GM21619 (cell line): Measurements from ENCODE around the gene USF1.
"Not testable (repeated sequence)": the region's sequence is repeated elsewhere in the genome, so short reads cannot be mapped to it uniquely, and the experiment has no call there.

ENCODE experiments used
- ATAC-seq: cut with Tn5 transposase; IDR thresholded peaks from one replicate; pipeline ENCODE4 v1.9.1; 2021; ENCODE audit not compliant: unreplicated experiment

The USF1 gene

DNA sequence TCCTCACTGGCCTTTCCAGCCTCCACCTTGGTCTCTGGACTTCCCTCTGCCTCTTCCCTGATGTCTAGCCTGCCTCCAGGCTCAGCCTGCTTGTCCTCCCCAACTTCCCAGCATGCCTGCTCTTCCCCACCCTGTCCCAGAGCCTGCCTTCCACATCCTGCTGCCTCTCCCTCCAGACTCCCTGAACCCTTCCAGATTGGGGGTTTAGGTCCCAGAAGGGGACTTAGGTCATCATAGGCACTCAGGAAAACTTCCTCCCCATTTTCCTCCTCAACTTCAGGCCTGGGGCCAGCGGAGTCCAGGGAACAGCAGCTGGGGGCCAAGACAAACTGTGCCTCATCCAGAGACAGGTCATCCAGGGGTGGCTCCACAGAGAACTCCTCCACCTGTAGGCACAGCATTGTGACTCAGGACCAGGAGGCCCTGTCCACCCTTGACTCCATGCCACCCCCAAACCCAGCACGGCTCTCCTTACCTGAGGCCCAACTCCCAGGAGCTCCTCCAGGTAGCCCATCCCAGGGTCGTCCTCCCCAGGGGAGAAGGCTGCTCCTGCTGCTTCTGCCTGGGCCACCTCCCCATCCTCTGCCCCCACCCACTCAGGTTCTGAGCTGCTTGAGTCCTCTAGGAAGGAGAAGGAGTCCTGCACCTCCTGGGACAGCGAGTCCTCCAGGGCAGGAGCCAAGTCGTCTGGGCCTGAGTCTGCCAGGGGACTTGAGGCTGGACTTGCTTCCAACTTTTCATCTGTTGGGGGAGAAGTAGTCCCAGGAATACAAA, 3.4 kb upstream of the USF1 start:
- no peak for ATAC-seq

DNA sequence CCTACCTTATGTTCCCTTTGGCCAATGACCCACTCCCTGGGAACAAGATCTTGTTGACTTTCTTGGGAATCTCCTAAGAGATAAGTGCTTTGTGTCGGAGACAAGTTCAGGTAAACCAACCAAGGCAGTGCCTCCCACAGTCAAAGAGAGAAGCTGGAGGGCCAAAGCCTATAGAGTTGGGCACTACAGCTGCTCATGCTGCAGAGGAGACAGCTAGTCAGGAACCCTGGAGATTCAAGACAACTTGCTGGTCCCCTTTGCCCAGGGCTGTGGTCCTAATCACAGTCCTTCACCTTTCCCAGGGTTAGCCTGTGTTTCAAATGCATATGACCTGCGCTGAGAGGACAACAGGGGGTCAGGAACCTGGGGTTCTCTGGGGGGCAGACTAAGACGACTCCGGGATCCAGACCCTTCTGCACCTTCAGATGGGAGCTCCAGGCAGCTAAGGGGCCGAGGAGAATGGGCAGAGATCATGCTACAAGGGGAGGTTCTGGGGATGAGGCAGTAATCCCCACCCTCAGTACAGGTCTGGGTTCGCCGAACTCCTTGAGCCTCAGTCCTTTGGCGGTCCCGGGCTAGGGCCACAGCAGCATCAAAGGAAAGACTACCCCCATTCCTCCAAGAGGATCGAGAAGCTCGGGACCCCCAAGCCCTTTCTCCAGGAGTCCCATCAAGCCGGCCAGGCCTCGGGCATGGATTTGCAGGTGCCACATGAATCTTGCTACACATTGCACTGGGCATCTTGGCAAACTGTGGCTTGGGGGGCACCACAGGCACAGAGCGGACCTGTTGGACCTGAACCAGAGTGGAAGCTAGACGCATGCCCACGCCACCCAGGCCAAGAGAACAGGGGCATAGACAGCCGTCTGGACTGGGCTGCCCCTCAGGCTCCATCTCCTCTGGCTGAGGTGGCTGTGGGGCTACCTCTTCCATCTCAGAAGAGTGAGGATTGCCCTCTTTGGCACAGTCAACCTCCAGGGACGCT, 2.0 kb upstream of the USF1 start:
- ATAC-seq: no peak

GRCh38 chr1:161046605-161047228, 940 bp upstream of the USF1 start:
- ATAC-seq: peak; percentile 38

GRCh38 chr1:161044908-161045735, 655 bp downstream of the USF1 start:
- ATAC-seq: peak; percentile 34

DNA sequence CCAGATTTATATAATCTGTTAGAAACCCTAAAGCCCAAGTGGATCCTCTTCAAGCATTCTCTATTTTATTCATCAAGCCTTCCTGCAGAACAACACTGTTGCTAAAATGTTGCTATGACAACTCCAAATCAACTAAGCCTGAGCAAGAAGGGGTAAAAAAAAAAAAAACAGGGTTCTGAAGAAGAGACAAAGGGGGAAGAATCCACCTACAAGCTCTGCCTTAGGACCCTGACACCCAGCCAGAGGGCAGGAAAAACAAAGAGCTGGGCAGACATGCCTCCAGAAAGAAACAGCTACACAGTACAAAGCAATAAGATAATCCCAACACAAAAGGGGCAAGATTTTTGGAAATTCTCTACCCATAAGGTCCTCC, 1.3 kb downstream of the USF1 start:
- no peak for ATAC-seq

DNA sequence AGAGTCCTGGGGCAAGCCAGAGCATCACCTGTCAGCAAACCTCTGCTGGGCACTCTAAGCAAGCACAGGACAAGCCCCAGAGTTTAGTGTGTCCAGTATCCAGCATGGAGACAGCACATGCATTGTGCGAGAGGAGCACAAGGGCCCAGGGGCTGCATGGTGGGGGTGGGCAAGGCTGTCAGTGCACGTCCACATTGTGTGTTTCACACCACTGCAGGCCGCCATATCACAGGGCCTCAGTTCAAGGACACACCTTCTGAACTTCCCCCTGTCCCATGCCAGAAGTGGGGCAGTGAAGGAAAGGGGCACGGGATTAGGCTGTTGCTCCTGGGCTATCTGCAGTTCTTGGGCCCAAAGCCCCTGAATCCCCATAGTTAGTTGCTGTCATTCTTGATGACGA, 6.2 kb downstream of the USF1 start:
- ATAC-seq: no peak

GRCh38 chr1:161039154-161039545, 6.6 kb downstream of the USF1 start:
- no peak for ATAC-seq

DNA sequence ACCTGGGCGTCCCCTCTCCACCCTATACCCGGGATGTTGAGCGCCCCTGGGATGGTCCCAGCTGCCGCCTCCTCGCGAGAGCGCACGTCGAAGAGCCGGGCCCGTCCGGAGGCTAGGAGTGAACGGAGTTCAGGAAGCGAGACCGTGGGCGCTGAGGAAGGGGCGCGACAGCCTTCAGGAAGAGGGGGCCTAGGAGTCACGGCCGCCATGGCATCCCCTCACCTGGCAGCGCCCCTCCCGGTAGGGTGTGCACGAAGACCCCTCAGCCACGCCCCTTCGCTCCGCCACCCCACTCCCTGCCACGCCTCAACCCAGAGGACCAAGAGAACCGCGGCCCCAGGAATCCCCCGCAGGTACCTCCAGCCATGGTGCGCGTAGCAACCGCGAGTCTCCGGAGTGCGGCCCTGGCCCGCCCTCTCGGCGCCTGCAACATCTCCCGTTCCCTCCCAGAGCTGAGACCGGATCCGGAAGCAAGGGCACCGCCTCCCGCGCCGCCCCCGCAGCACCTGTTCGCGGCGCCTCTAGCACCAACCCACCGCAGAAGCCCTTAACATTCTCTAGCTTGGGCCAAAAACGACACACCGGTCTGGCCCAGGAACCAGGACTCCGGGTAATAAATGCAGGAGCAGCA, 7.1 kb downstream of the USF1 start, which contains the start of gene TSTD1:
TSS of gene TSTD1 (minus strand) at position 442 of the 631 bp plus-strand sequence. CDS start at position 367, 75 bp downstream.
- peak; percentile 82 for ATAC-seq

DNA sequence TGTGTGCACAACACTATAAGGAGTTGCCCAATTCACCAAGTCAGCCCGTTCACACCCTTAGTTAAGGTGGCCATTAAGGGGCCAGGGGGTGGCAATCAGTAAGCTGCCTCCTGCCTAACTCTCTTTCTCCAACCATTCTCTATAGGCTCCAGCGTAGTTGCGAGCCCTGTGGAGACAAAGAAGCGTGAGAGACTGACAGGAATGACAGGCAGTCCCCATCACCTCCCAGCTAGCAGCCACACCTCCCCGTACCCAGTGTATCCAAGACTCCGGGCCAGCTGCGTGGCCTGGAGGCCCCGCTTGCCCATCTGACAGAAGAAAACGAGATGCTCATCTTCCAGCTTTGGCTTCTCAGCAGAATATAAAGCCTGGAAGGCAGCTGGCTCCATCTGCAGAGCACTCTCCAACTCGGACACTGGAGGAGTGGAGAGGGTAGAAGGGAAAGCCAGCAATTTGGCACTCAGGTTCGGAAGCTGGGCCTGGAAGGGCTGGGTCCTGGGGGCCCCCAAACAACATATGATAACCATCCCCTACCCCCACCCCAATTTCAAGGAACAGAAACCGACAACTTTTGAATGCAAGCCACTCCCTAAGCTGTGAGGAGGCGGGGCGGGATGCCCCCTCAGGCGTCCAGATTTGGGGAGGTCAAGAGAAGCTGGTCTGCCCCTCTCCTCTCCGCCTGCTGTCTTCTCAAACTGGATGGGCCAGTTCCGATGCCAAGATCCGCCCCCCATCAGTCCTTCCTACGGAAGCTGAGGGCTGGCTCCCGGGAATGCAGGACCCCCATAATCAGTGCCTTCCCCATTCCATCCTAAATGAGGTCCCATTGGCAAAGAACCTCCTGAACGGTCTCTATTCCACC, 7.9 kb downstream of the USF1 start:
- no peak for ATAC-seq

DNA sequence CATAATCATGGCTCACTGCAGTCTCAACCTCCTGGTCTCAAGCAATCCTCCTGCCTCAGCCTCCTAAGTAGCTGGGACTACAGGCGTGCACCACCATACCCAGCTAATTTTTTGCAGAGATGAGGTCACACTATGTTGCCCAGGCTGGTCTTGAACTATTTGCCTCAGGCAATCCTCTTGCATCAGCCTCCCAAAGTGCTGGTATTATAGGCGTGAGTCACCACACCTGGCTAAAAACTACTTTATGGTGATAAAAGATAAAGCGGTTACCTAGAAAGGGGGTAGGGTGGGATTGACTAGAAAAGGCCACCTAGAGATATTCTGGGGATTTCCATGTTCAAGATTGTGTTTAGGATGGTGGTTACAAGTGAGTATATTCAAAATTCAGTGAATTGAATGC, 12.0 kb downstream of the USF1 start:
- ATAC-seq: no peak

- ATAC-seq: no peak
Measured at GRCh38 chr1:161032409-161032808, 13.4 kb downstream of the USF1 start.

DNA sequence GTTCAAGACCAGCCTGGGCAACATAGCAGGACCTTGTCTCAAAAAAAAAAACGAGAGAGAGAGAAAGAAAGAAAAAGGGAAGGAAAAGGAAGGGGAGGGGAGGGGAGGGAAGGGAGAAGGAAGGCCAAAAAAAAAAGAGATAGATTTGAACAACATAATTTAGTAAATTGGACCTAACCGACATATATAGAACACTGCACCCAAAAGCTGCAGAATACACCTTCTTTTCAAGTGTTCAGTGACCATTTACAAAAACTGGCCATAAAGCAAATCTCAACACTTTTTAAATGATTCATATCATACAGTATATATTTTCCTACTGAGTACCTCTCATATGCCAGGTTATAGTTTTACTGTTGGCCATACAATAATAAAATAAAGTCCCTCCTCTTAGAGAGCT, 13.9 kb downstream of the USF1 start:
- ATAC-seq: no peak

GRCh38 chr1:161029466-161029865, 16.3 kb downstream of the USF1 start:
- ATAC-seq: not testable (repeated sequence)

- ATAC-seq: not testable (repeated sequence)
Measured at GRCh38 chr1:161026954-161027353, 18.8 kb downstream of the USF1 start.

GRCh38 chr1:161022432-161022831, 23.3 kb downstream of the USF1 start:
- not testable (repeated sequence) for ATAC-seq

GRCh38 chr1:161021970-161022353, 23.8 kb downstream of the USF1 start:
- no peak for ATAC-seq

GRCh38 chr1:161021165-161021969, 24.4 kb downstream of the USF1 start:
- peak; percentile 83 for ATAC-seq

DNA sequence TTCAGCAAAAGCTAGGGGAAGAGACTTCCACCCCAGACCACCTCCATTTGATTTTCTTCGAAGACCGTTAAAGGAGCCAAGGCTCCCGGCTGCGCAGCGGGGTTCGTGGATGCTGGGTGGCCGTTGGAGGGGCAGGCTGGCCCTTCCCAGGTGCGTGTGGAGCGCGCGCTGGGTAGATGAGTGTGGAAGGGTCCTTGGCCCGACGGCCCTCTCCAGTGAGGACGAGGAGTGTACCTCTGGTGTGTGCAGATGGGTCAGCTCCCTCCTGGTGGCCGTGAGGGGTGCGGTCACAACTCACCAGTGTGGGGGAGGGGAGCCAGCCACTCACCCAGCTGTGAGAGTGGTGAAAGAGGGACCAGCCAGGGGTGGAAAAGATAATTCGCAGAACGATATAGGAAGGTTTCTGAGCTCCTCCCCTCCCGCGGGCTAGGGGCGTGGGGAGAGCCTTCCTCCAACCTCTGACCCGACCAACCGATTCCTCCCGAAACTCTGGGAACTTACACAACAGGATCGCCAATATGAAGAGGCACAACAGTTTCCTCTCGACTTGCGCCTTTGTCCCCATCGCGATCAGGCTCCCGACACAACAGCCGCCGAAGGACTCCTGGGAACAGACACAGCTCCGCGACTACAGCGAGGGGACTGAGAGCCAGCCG, 25.1 kb downstream of the USF1 start, which contains the start of gene F11R:
TSS of gene F11R (minus strand) at position 644 of the 656 bp plus-strand sequence. CDS start at position 565, 79 bp downstream.
- ATAC-seq: peak; percentile 45
